Testis (tissue), 2 donors: ENCODE measurements around the gene ATG7.

ENCODE experiments used
- POLR2A ChIP-seq: fragments of 450-650 bp; IDR thresholded peaks from one replicate; pipeline ENCODE4 v1.6.1; 2017; ENCODE audit warnings: antibody characterized with exemption, mild to moderate bottlenecking, moderate library complexity
- TF ChIP-seq, protein P1 (sequence below), 3 experiments: fragments of 450-650 bp in 2 of 3; fragments of 200-600 bp in 1 of 3; sonication (generic) in 1 of 3; IDR thresholded peaks; one replicate each; pipeline ENCODE4 v1.5.1; 2016 to 2019; ENCODE audit warnings: antibody characterized with exemption in 3 of 3, mild to moderate bottlenecking in 2 of 3, moderate library complexity in 1 of 3

DNA sequence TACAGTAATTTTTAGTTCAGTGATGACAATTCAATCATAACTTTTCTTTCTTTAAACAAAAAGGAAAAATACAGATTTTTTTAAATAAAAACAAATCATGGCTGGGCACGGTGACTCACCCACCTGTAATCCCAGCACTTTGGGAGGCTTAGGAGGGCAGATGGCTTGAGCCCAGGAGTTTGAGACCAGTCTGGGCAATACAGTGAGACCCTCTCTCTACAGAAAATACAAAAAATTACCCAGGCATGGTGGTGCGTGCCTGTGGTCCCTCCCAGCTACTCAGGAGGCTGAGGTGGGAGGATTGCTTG is 25.6 kb upstream of the ATG7 start:
- TF ChIP-seq, protein P1, sequence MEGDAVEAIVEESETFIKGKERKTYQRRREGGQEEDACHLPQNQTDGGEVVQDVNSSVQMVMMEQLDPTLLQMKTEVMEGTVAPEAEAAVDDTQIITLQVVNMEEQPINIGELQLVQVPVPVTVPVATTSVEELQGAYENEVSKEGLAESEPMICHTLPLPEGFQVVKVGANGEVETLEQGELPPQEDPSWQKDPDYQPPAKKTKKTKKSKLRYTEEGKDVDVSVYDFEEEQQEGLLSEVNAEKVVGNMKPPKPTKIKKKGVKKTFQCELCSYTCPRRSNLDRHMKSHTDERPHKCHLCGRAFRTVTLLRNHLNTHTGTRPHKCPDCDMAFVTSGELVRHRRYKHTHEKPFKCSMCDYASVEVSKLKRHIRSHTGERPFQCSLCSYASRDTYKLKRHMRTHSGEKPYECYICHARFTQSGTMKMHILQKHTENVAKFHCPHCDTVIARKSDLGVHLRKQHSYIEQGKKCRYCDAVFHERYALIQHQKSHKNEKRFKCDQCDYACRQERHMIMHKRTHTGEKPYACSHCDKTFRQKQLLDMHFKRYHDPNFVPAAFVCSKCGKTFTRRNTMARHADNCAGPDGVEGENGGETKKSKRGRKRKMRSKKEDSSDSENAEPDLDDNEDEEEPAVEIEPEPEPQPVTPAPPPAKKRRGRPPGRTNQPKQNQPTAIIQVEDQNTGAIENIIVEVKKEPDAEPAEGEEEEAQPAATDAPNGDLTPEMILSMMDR (IDR thresholded peaks at IDR 0.05), result no peak
- TF ChIP-seq POLR2A, result no peak
